Measurements from ENCODE around the gene CRTAC1.

CRTAC1 gene

GRCh38 chr10:98028168-98028770 is 2.2 kb downstream of the CRTAC1 start:
- peak in 1 of 2 experiments; percentile 55 for DNase-seq

DNA sequence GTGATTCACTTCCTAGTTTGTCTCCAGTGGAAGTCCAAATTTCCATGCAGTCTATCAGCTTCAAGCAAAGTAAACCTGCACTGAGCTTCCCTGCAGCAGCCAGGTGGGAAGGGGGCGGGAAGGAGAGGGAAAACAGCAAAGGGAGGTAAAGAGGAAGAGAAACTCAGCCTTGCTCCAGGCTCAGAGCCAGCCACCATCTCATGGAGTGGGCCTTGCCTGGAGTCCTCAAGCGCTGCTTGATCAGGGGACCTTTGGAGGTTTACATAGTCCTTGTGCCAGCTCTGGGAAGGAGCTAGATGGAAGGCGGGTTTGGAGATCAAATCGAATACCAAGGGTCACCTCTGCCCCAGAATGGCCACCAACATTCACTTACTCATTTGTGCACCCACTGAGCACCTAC is 7.4 kb downstream of the CRTAC1 start:
- no peak for DNase-seq

GRCh38 chr10:98020784-98021183 is 9.6 kb downstream of the CRTAC1 start:
- DNase-seq: no peak

DNA sequence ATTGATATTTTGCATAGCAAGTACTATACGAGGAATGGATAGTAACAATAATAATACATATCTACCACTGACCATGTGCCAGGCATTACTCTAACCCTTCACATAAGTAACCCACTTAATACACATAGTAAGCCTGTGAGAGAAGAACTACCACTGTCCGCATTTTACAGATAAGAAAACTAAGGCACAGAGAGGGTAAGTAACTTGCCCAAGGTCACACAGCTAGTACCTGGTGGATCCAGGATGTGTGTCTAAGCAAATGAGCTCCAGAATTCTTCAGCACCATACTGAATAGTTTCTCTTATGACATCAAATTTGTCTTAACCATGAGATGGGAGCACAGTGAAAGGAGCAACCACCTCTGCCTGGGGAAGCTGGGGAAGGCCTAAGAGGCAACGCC is 10.2 kb downstream of the CRTAC1 start:
- DNase-seq: no peak

DNA sequence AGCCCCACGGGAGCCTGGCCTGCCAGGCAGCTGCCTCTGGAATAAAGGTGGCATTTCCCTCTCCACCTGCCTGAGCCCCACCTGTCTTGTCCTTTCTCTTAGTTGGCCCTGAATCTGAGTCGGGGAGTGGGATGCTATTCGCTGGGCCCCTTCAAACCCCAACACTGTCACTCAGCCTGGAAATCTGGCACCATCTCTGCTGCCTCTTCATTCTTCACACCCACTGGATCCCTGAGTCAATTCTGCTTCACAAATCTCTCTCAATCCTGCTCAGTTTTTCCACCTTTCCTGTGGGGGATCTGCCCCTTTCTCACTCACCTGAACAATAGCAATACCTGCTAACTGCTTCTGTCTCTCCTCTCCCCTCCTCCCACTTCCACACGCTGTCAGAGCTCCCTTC is 10.6 kb downstream of the CRTAC1 start:
- no peak for DNase-seq

GRCh38 chr10:98016772-98017475 is 13.5 kb downstream of the CRTAC1 start:
- DNase-seq: no peak

GRCh38 chr10:98013776-98014175 is 16.6 kb downstream of the CRTAC1 start:
- no peak for DNase-seq

- DNase-seq: no peak
Observed at GRCh38 chr10:98013122-98013521, 17.3 kb downstream of the CRTAC1 start.

- DNase-seq: no peak
Observed at GRCh38 chr10:98012644-98013043, 17.8 kb downstream of the CRTAC1 start.

GRCh38 chr10:98010939-98011685 is 19.3 kb downstream of the CRTAC1 start:
- no peak for DNase-seq

- no peak for DNase-seq
Observed at GRCh38 chr10:98006266-98006665, 24.2 kb downstream of the CRTAC1 start.

- DNase-seq: no peak
Observed at GRCh38 chr10:98001736-98002135, 28.7 kb downstream of the CRTAC1 start.

- no peak for DNase-seq
Observed at GRCh38 chr10:98000346-98000745, 30.1 kb downstream of the CRTAC1 start.

- DNase-seq: no peak
Observed at GRCh38 chr10:97999923-98000248, 30.5 kb downstream of the CRTAC1 start.

DNA sequence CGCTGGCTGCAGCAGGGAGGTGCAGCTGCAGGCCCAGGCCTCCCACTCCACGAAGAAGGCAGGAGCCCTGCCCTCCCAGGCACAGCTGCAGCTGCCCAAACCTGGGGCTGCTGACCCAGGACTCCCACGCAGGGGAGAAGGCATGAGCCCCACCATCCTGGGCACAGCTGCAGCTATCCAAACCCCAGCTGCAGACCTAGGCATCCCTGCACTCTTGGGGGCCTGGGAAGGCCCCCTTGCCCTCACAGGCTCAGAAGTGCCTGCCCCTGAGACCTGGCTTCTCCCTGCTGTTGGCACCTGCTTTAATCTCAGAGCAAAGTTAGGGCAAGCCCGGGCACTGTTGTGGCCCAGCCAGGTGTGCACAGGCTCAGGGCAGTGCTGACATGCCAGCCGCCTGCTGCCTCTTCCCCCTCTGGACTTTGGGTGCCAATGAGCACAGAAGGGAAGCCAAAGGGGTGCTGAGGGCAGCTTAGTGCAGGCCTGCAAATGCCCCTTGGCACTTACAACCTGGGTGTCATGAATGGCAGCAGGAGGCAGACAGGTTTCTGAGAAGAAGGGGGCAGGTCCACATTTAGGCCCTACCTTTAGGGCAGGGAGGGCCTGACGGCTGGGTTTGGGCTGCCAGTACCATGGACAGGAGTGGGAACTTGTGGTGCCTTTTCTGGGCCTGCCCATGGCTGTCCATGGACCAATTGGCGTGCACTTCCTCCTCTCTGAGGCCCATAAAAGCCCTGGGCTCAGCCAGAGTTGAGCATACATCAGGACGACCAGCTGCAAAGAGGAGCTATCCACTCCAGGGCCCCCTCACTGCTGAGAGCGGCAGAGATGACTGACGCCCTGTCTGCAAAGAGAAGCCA is 31.1 kb downstream of the CRTAC1 start:
- no peak for DNase-seq

DNA sequence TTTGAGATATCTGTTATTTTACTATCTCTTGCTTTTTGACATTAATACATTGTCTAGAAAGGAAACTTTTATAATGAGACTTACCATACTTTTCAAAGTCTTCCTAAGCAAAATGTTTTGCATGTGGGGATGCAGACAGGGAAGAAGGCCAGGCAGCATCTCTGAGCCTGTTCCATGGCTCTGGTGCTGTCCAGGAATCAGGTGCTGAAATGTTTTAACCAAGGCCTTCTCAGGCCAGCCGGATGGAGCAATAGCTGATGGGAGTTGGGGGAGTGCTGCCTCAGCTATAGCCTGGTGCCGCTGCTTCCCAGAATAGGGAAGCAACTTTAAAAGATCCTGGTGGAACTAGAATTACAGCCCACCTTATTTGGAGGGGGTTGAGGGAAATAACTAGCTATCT is 38.5 kb downstream of the CRTAC1 start:
- DNase-seq: no peak

DNA sequence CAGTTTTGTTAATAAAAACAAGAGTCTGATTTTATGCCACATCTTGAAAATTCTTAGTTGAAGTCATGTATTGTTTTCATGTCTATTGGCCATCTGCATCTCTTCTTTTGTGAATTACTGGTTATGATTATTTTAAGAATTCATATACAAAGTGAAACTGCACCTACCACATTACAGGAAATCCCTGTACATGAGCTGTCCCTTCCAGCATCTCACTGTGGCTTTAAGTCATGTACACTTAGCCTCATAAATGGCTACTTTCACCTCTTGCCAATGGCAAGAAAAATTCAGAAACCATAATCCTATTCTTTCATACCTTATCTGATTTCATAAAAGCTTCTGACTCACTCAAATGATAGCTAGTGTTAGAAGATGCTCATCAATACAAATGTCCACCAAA is 48.6 kb downstream of the CRTAC1 start:
- DNase-seq: no peak

DNA sequence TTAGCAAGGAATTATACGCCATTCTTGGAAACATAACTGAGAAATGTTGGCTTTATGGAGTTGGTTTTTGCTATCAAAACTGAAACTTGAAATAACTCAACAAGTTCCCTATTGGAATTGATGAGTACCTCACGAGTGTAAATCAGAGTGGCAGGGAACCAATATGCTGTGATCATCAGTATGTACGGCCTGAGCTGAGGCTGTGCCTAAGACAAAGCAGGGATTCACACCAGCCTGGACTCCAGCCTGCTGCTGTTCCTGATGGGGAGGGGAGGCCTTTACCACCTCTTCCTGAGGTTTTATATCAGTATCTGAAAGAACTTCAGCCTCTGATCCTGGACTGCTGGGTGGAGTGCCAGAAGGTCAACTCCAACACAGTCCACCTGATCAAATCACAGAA is 52.7 kb downstream of the CRTAC1 start:
- DNase-seq: no peak

- DNase-seq: no peak
Observed at GRCh38 chr10:97975598-97975997, 54.8 kb downstream of the CRTAC1 start.

DNA sequence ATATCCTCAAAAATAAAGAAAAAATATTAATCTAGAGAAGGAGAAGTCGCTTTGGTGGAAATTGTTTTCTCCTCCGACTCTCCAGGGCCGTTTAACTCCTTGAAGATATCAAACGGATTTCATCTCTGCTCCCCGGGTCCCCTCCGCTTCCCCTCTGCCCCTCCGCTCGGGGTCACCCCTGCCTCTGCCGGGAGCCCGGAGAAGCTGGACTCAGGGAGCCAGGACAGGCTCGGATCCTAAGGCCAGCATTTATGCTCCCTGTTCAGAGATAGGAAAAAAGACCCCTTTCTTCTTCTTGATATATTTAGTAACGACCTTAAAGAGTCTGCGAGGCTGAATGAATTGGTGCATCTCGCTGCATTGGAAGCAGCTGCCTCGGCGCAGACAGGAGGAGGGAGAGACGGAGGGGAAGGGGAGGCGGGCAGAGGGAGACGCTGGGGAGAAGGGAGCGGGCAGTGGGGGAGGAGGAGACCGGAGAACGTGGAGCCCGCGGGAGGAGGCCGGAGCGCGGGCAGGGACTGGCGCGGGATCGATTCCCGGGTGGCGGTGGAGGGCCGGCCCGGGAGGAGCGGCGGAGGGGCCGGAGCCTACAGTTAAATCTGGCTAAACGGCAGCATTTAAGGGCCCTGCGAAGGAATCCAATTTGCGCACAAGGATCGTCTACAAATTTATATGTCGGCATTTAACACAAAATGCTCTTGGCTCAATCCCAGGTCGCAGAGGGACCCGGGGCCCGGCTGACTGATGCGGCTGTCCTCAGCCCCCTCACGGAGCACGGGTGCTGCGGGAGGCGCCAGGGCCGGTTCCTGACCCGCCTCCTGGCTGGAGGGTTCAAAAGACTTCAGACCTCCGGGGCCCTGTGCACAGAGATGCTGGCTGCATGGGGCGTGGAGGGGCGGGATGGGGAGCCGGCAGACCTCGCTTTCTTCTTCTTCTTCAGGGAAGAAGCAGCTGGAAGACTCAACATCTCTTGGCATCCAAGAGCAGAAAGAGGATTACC is 55.6 kb downstream of the CRTAC1 start:
- DNase-seq: no peak

DNA sequence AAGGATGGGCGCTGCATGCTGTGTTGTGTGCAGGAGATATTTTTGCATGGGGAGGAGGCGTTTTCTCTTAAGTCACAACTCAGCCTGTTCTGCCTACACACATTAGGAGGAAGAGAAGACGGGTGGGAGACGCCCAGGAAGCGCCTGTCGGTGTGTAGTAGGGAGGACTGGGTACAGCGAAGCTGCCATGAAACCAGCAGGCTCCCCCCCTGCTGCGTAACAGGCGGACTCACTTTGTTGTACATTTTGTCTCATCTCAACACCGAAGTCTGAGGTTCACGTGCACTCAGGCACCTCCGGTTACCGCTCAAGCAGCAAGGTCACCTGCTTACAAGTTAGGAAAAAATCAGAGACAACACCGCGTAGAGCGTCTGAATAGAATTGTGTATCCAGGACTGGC is 56.3 kb downstream of the CRTAC1 start:
- DNase-seq: no peak

GRCh38 chr10:97969538-97970079 is 60.8 kb downstream of the CRTAC1 start:
- no peak for DNase-seq
